ENCODE results near the gene GRB7.

DNA sequence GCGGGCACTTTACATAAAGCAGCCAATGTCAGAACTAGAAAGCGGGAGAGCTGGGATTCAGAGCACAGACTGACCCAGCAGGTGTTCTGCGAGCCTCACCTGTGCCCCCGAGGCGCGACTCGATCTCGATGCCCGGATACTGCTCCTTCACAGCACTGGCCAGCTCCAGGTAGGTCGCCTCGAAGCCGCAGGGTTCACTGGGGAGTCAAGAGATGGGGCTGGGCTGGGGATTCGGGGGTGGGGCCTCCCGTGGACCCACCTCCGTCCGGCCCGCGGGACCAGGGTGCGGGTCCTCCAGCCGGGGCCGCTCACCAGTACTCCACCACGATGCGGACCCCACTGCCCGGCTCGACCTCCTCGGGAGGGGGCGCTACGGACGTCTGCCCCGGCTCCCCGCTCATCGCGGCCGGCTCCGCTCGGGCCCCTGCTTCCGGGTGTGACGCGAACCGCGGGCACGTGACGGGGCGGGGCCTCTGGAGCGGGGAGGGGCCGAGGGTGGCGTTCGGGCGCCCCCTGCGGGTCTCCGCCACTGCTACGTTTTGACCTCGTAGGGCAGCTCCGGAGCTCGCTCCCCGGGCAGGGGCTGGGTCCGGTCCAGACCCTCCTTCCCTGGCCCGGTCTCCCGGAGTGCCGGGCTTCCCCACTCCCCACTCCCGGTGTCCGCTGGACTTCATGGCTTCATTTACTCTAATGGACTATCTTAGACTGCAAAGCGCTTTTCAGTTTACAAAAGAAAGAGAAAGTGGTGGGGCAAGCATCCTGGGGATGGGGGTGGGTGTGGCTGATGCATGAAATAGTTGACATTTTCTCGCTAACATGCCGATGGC, 7.4 kb upstream of the GRB7 start, which contains the start of gene MIEN1:
- TF ChIP-seq, protein P1, sequence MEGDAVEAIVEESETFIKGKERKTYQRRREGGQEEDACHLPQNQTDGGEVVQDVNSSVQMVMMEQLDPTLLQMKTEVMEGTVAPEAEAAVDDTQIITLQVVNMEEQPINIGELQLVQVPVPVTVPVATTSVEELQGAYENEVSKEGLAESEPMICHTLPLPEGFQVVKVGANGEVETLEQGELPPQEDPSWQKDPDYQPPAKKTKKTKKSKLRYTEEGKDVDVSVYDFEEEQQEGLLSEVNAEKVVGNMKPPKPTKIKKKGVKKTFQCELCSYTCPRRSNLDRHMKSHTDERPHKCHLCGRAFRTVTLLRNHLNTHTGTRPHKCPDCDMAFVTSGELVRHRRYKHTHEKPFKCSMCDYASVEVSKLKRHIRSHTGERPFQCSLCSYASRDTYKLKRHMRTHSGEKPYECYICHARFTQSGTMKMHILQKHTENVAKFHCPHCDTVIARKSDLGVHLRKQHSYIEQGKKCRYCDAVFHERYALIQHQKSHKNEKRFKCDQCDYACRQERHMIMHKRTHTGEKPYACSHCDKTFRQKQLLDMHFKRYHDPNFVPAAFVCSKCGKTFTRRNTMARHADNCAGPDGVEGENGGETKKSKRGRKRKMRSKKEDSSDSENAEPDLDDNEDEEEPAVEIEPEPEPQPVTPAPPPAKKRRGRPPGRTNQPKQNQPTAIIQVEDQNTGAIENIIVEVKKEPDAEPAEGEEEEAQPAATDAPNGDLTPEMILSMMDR (IDR thresholded peaks at IDR 0.05; ENCODE audit: low read depth, low read length): peak; percentile 71
- peak; percentile 85 for TF ChIP-seq POLR2A (IDR thresholded peaks at IDR 0.05; ENCODE audit: extremely low read depth, insufficient read length)
- TF ChIP-seq, protein P2, sequence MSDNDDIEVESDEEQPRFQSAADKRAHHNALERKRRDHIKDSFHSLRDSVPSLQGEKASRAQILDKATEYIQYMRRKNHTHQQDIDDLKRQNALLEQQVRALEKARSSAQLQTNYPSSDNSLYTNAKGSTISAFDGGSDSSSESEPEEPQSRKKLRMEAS (IDR thresholded peaks at IDR 0.05; ENCODE audit: low read depth, low read length): peak; percentile 88
